AG10803 (cell line): ENCODE data around the gene MDM2.
A peak's percentile ranks its signal among the peaks of the same experiment; 100 is the strongest.
"Not testable (repeated sequence)": the region's sequence is repeated elsewhere in the genome, so short reads cannot be mapped to it uniquely, and the experiment has no call there.

Source experiments
- DNase-seq: peaks from one replicate; pipeline ENCODE4 v3.0.0; 2010; ENCODE audit warnings: low read depth
- H3K4me3 ChIP-seq: 2 replicates; pipeline ENCODE4 v1.5.1; 2011; ENCODE audit warnings: mild to moderate bottlenecking, low read length, control low read depth
- CTCF ChIP-seq: conservative IDR thresholded peaks from 2 replicates; pipeline ENCODE4 v1.5.1; 2011; ENCODE audit warnings: mild to moderate bottlenecking, low read length, control low read depth, inconsistent platforms

Gene MDM2

DNA sequence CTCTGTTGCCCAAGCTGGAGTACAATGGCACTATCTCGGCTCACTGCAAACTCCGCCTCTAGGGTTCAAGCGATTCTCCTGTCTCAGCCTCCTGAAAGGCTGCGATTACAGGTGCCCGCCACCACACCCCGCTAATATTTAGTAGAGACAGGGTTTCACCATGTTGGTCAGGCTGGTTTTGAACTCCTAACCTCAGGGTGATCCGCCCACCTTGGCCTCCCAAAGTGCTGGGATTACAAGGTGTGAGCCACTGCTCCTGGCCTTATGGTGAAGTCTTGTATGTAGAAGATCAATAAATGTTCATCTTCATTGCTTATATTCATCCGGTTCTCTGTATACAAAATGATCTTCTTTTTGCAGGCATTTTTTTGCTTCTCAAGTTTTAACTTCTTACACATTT is 47.8 kb downstream of the MDM2 start:
- TF ChIP-seq CTCF: no peak

DNA sequence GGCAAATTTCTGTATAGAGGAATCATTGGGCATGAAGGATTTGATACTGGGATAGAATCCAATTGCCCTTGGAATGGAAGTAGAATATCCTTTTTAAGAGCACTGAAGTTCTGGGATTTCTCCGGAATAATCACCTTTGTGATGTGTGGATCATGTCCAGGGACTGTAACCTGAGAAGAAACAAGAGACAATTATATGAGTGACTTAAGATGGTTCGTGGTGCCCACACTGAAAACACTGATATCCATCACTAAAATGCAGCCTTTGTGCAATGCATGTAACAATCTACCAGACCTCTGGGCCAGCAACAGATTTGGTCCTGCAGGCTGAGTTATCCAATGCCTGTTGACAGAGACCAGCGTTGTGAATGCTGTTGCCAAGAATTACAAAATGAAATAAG is 48.5 kb downstream of the MDM2 start:
- H3K4me3 ChIP-seq: no peak overlapping the region
- TF ChIP-seq CTCF: no peak
- DNase-seq: no peak

More for the DNA sequence above, 47.8 kb downstream of the MDM2 start:
- H3K4me3 ChIP-seq: no peak overlapping the region
- DNase-seq: no peak

GRCh38 chr12:68861890-68862289 is 53.9 kb downstream of the MDM2 start:
- no peak for DNase-seq
- no peak overlapping the region for H3K4me3 ChIP-seq
- no peak for TF ChIP-seq CTCF

GRCh38 chr12:68863109-68863770 is 55.3 kb downstream of the MDM2 start:
- DNase-seq: no peak
- TF ChIP-seq CTCF: no peak
- no peak overlapping the region for H3K4me3 ChIP-seq

- peak; percentile 67 for DNase-seq
These were observed 56.0 kb downstream of the MDM2 start for GRCh38 chr12:68863886-68864454.

DNA sequence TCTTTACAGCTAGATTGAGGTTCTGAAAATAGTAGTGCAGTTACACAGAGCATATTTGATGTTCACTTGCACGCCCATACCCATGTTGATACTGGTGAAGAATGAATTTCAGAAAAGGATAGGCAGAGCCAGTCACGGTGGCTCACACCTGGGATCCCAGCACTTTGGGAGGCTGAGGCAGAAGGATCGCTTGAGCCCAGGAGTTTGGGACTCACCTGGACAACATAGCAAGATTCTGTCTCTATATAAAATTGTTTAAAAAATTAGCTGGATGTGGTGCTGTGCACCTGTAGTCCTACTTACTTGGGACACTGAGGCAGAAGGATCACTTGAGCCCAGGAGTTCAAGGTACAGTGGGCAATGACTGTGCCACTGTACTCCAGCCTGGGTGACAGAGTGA is 56.6 kb downstream of the MDM2 start:
- H3K4me3 ChIP-seq: no peak overlapping the region
- TF ChIP-seq CTCF: no peak
- DNase-seq: no peak

More at GRCh38 chr12:68863886-68864454, 56.0 kb downstream of the MDM2 start:
- not testable (repeated sequence) for H3K4me3 ChIP-seq
- peak; percentile 64 for TF ChIP-seq CTCF
